GM12873 (cell line): ENCODE results near the gene SRBD1.

Experiments
- TF ChIP-seq, protein P1 (sequence below): IDR thresholded peaks from 2 replicates; pipeline ENCODE4 v1.5.1; 2012; ENCODE audit warnings: low read depth, mild to moderate bottlenecking, moderate library complexity, low read length, control low read depth; ENCODE audit not compliant: insufficient read depth; ENCODE audit errors: missing control alignments

The SRBD1 gene

DNA sequence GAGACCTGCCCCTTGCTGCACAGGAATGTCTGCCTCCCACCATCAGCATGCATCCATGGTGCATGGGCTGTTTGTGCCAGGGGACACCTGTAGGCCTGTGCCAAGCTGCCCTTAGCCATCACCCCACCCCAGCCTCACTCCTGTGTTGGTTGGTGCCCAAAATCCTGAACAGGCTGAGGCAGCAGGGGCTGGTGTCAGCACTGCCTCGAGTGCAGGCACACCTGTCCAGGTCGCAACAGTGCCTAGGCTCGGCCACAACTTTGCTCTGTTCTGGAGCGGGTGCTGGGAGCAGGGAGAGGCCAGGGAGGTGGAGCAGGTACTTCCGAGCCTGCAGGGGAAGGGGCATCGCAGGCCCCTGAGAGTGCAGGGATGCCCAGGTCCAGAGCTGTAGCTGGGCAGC, 69.1 kb downstream of the SRBD1 start:
- TF ChIP-seq, protein P1, sequence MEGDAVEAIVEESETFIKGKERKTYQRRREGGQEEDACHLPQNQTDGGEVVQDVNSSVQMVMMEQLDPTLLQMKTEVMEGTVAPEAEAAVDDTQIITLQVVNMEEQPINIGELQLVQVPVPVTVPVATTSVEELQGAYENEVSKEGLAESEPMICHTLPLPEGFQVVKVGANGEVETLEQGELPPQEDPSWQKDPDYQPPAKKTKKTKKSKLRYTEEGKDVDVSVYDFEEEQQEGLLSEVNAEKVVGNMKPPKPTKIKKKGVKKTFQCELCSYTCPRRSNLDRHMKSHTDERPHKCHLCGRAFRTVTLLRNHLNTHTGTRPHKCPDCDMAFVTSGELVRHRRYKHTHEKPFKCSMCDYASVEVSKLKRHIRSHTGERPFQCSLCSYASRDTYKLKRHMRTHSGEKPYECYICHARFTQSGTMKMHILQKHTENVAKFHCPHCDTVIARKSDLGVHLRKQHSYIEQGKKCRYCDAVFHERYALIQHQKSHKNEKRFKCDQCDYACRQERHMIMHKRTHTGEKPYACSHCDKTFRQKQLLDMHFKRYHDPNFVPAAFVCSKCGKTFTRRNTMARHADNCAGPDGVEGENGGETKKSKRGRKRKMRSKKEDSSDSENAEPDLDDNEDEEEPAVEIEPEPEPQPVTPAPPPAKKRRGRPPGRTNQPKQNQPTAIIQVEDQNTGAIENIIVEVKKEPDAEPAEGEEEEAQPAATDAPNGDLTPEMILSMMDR: no peak

DNA sequence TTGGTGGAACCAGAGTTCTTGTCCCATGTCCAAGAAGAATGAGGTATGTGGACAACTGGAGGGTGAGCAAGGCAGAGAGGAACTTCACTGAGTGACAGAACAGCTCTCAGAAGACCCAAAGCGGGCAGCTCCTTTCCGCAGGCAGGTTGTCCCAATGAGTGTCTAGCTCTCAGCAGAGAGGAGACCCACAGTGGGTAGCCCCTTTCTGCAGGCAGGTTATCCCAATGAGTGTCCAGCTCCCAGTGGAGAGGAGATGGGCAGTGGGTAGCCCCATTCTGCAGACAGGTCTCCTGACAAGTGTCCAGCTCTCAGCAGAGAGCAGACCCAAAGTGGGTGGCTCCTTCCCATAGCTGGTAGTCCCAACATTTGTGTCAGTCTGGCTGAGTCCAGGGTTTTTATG, 69.6 kb downstream of the SRBD1 start:
- TF ChIP-seq, protein P1: no peak

DNA sequence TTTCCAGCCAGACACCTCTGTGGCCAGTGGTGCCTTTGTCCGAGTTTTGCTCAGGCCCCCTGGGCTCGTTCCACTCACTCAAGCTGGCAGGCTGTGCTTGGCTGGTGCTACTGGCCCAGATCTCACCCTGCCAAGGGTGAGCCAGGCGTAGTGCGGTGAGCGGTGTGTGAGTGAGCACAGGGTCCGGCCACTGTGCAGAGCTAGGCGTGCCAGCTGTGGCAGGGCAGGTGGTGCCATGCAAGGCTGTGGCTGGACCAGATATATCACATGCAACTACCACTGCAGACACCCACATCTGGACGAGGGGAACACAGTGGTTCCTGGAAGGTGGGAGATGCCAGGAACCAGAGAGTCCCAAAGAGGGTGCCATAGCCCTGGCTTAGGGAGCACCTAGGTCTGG, 70.1 kb downstream of the SRBD1 start:
- TF ChIP-seq, protein P1: no peak

DNA sequence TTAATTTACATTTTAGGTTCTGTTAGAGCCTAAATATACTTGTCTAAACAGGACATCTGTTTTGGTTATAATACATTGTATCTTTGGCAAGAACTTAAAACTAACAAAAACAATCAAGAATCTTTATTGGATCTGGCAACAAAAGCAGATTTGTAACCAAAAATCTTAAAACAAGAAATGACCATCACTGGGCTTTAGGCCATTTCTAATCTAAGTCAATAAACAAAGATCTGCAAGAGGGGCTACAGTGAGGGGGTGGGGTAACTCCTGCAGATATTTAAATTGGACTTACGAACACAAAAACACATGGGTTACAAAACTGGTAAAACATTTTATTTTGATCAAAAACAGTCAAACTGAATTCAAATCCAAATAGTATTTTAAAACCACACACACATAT, 77.3 kb downstream of the SRBD1 start:
- TF ChIP-seq, protein P1: no peak

DNA sequence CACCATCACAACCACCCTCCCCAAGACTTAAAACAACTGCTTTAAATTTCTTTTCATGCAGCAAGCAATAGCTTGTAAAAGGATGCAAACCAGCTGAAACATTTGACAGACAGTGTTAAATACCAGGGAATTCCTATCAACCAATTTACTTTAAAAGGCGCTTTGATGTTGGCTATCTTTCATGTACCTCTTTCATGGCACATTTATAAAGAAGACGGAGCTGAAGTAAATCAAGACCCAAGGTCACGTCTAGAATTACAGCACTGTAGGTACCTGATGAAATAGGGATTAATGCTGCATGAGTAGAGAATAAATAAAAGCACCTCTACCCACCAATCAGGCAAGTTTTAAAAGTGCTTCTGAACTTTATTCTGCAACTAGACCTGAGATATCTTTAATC, 78.9 kb downstream of the SRBD1 start:
- TF ChIP-seq, protein P1: no peak

DNA sequence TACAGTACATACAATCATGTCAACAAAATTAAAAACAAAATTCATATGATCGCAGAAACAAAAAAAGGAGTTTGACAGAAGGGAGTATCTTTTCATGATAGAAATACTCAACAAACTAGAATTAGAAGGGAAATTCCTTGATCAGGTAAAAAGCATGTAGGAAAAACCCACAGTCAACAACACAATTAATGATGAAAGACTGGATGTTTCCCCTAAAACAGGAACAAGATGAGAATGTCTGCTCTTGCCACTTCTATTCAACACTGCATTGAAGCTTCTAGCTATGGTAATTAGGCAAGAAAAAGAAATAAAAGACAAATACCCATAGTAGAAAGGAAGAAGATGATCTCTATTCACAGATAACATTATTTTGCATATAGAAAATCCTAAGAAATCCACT, 87.1 kb downstream of the SRBD1 start:
- TF ChIP-seq, protein P1: no peak

DNA sequence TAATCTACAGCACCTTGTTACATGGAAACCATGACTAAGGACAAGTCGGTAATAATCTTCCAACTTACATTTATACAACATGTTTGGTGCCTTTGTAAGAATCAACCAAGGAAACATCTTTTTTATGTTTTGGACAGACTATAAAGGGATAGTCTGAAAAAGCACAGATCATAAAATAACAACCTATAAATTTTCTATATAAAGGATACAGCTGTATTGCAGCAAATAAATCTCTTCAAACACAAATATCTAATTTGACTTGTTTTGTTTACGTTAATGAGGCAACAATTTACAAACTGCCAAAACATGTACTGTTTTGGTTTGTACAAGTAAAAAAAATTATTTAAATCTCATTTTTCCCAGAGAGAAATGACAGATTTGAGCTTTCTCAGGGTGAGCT, 92.5 kb downstream of the SRBD1 start:
- TF ChIP-seq, protein P1: no peak

DNA sequence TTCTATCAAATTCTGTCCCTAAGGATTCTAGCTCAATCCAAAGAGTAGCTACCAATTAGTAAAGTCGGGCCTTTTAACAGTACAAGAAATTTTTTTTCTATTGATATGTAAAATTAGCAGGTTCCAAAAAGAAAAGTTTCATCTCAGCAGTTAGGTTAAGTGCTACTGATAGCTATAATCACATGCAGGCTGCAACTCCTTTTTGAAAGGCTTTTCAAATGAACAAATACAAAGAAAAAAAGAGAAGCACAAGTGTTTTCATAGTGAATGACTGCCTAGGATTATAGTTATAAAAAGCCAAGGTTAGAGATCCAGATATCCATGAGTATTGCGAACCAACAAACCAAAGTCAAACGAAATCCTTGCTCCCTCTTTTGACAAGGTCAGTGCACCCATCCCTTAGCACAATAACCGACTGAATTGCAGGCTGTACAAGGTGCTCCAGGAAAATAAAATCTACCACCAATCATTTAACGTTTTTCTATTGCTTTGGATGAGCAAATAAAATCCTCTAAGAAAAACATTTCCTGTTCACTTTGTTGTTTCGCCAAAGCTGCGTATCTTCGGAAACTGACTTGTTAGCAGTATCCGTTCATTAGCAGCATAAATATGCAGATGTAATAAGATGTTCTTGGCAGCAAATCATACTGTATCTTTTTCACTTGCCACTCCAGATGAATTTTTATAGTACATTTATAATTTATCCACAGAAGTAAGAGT, 100.2 kb downstream of the SRBD1 start:
- TF ChIP-seq, protein P1: no peak
